Trophoblast cell (in vitro differentiated cells and primary cell): Measurements from ENCODE around the gene ATP7B.
A peak's percentile ranks its signal among the peaks of the same experiment; 100 is the strongest.

Experiments
- DNase-seq, 2 donors: peaks; one replicate each; pipeline ENCODE4 v3.0.0-alpha.2; 2016
- H2AFZ ChIP-seq: 2 replicates; pipeline ENCODE4 v1.6.1; 2013; ENCODE audit warnings: low read length, moderate library complexity, mild to moderate bottlenecking; ENCODE audit not compliant: insufficient read depth, poor library complexity
- H2AK5ac ChIP-seq: 2 replicates; pipeline ENCODE4 v1.6.1; 2013; ENCODE audit warnings: mild to moderate bottlenecking, low read length
- H2BK120ac ChIP-seq: 2 replicates; pipeline ENCODE4 v1.6.1; 2013; ENCODE audit warnings: low read length, mild to moderate bottlenecking, moderate library complexity; ENCODE audit not compliant: insufficient read depth, poor library complexity
- H2BK12ac ChIP-seq: 2 replicates; pipeline ENCODE4 v1.6.1; 2013; ENCODE audit warnings: mild to moderate bottlenecking, low read length, moderate library complexity
- H2BK5ac ChIP-seq: 2 replicates; pipeline ENCODE4 v1.6.1; 2013; ENCODE audit warnings: low read length, low read depth, moderate library complexity, mild to moderate bottlenecking; ENCODE audit not compliant: poor library complexity
- H3K14ac ChIP-seq: 2 replicates; pipeline ENCODE4 v1.6.1; 2013; ENCODE audit warnings: mild to moderate bottlenecking, low read length
- H3K18ac ChIP-seq: 2 replicates; pipeline ENCODE4 v1.6.1; 2013; ENCODE audit warnings: mild to moderate bottlenecking, low read length
- H3K23ac ChIP-seq: 2 replicates; pipeline ENCODE4 v1.6.1; 2013; ENCODE audit warnings: low read length
- H3K27ac ChIP-seq: 2 replicates; pipeline ENCODE4 v1.5.1; 2013; ENCODE audit warnings: low read depth, mild to moderate bottlenecking, inconsistent platforms, low read length, moderate library complexity
- H3K27me3 ChIP-seq: 2 replicates; pipeline ENCODE4 v1.6.1; 2013; ENCODE audit warnings: inconsistent platforms, mild to moderate bottlenecking, low read length, moderate library complexity; ENCODE audit not compliant: insufficient read depth
- H3K36me3 ChIP-seq, 2 experiments: 1 replicate in 1 of 2; 2 replicates in 1 of 2; pipeline ENCODE4 v1.6.1; 2013; ENCODE audit warnings: low read length in 2 of 2, mild to moderate bottlenecking in 2 of 2, moderate library complexity in 1 of 2; ENCODE audit not compliant: insufficient read depth in 2 of 2, control insufficient read depth in 1 of 2
- H3K4ac ChIP-seq: 2 replicates; pipeline ENCODE4 v1.6.1; 2013; ENCODE audit warnings: low read depth, mild to moderate bottlenecking, low read length, moderate library complexity
- H3K4me1 ChIP-seq, 2 experiments: 1 replicate in 1 of 2; 2 replicates in 1 of 2; pipeline ENCODE4 v1.6.1; 2013; ENCODE audit warnings: low read length in 2 of 2, mild to moderate bottlenecking in 2 of 2, moderate library complexity in 1 of 2; ENCODE audit not compliant: insufficient read depth in 2 of 2, control insufficient read depth in 1 of 2
- H3K4me2 ChIP-seq: 2 replicates; pipeline ENCODE4 v1.6.1; 2013; ENCODE audit warnings: inconsistent platforms, mild to moderate bottlenecking, low read length, moderate library complexity
- H3K4me3 ChIP-seq: 2 replicates; pipeline ENCODE4 v1.5.1; 2013; ENCODE audit warnings: mild to moderate bottlenecking, low read depth, low read length, inconsistent platforms
- H3K79me1 ChIP-seq: one replicate; pipeline ENCODE4 v1.6.1; 2013; ENCODE audit warnings: low read length
- H3K79me2 ChIP-seq: 2 replicates; pipeline ENCODE4 v1.6.1; 2013; ENCODE audit warnings: low read length, mild to moderate bottlenecking; ENCODE audit not compliant: control insufficient read depth, insufficient read depth, poor library complexity
- H3K9ac ChIP-seq: 2 replicates; pipeline ENCODE4 v1.6.1; 2013; ENCODE audit warnings: mild to moderate bottlenecking, low read length
- H3K9me3 ChIP-seq: 2 replicates; pipeline ENCODE4 v1.6.1; 2013; ENCODE audit warnings: low read depth, mild to moderate bottlenecking, control low read depth, inconsistent platforms, low read length; ENCODE audit not compliant: insufficient read depth
- H4K12ac ChIP-seq: 2 replicates; pipeline ENCODE4 v1.6.1; 2013; ENCODE audit warnings: low read depth, mild to moderate bottlenecking, low read length, moderate library complexity
- H4K8ac ChIP-seq: 2 replicates; pipeline ENCODE4 v1.6.1; 2013; ENCODE audit warnings: low read depth, mild to moderate bottlenecking, low read length, moderate library complexity
- H4K91ac ChIP-seq: one replicate; pipeline ENCODE4 v1.6.1; 2013; ENCODE audit warnings: low read depth, mild to moderate bottlenecking, low read length, moderate library complexity
- WGBS: extraction: QIAGEN DNeasy Blood & Tissue Kit; methylation state at CpG from one replicate; pipeline ENCODE4 v1.1.7; 2013; ENCODE audit warnings: missing lambda C conversion rate; ENCODE audit not compliant: insufficient read length, insufficient coverage; ENCODE audit errors: extremely low coverage; 5-methylcytosine and 5-hydroxymethylcytosine counted together

The ATP7B gene

DNA sequence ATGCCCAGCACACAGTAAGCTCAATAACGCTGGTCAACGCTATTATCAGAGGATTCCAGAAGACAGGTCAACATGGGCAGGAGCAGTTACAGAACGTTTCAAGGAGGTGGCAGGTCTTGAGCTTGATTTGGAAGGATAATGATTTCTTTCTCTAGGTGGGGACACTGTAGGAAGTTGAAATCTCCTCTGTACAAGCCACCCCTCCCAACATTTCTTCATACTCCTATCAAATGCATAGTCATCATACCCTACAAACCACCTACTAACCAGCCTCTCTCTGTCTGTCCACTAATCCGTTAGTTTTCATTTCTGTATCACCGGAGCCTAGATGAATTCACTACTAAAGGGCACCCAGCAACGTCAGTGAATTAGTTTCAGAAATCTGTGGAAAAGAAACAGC is 1.3 kb downstream of the ATP7B start:
- no CpG with 5 or more reads among the region's 6 CpGs for WGBS

DNA sequence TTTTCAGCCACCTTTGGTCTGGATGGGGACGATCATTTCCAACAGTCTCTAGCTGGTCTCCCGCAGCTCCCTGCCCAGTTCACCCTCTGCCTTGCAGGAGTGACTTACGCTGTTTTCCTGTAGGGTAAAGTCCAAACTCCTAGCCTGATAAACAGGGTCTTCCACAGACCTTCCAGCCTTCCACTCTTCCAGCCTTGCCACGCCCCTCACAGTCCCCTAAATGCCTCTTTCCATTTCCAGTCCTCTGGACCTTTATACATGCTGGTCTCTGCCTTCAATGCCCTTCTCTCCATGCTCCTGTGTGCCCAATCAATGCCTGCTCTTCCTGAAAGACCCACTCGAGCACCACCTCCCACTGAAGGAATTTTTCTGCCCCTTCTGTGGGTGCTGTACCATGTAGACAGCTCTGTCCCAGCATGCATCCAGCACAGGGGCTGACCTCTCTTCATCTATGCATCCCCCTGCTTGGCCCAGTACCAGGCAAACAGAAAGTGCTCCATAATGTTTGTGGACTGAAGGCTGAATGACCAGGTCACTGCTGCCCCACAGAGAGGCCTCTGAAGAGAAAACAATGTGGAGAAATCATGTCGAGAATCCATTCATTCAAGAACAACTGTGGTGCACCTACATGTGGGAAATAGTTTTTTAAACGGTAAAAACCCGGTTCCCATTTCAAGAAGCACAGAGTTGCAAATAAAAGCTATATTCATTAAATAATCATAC is 4.6 kb downstream of the ATP7B start:
- Histone ChIP-seq H3K27ac (no peak overlapping the region), H3K4me2 (no peak overlapping the region), H3K9me3 (peaks cover 5% of the 10 kb centered on the region), H3K4me3 (no peak overlapping the region), H3K18ac (no peak overlapping the region), H4K8ac (no peak overlapping the region), H3K79me2 (peaks cover 4% of the 10 kb centered on the region), H3K4me1 (peaks cover 0 to 5% of the 10 kb centered on the region in 2 experiments), H4K91ac (no peak overlapping the region), H3K4ac (no peak overlapping the region), H2BK120ac (no peak overlapping the region), H4K12ac (no peak overlapping the region), H2AFZ (no peak overlapping the region), H3K27me3 (no peaks in the 10 kb centered on the region), H3K14ac (no peak overlapping the region), H2BK12ac (no peak overlapping the region), H3K9ac (no peak overlapping the region), H2AK5ac (no peak overlapping the region), H3K79me1 (peaks cover 3% of the 10 kb centered on the region), H2BK5ac (no peak overlapping the region), H3K36me3 (no peaks in the 10 kb centered on the region), H3K23ac (no peak overlapping the region)
- WGBS = no CpG with 5 or more reads among the region's 8 CpGs
- no peak for DNase-seq

More for the DNA sequence above, 1.3 kb downstream of the ATP7B start:
- Histone ChIP-seq H3K27ac (no peak overlapping the region), H3K14ac (no peak overlapping the region), H3K4me3 (no peak overlapping the region), H2AFZ (no peak overlapping the region), H2BK12ac (no peak overlapping the region), H3K79me2 (peaks cover 9% of the 10 kb centered on the region), H3K9ac (no peak overlapping the region), H3K36me3 (no peaks in the 10 kb centered on the region), H3K23ac (no peak overlapping the region), H3K4me1 (peaks cover 0 to 3% of the 10 kb centered on the region in 2 experiments), H4K12ac (no peak overlapping the region), H2AK5ac (no peak overlapping the region), H3K18ac (no peak overlapping the region), H3K4ac (no peak overlapping the region), H4K8ac (no peak overlapping the region), H2BK5ac (no peak overlapping the region), H3K9me3 (peaks cover 5% of the 10 kb centered on the region), H2BK120ac (no peak overlapping the region), H3K27me3 (no peaks in the 10 kb centered on the region), H3K4me2 (no peak overlapping the region), H3K79me1 (peaks cover 8% of the 10 kb centered on the region), H4K91ac (no peak overlapping the region)
- DNase-seq = no peak

- Histone ChIP-seq H2AK5ac (no peak overlapping the region), H4K12ac (no peak overlapping the region), H3K4me2 (no peak overlapping the region), H3K79me2 (no peaks in the 10 kb centered on the region), H3K4me3 (no peak overlapping the region), H2BK120ac (no peak overlapping the region), H3K14ac (no peak overlapping the region), H2AFZ (no peak overlapping the region), H4K91ac (no peak overlapping the region), H3K27ac (no peak overlapping the region), H3K9me3 (peaks cover 2% of the 10 kb centered on the region), H4K8ac (no peak overlapping the region), H3K4me1 (peaks cover 0 to 4% of the 10 kb centered on the region in 2 experiments), H3K9ac (no peak overlapping the region), H3K27me3 (no peaks in the 10 kb centered on the region), H3K36me3 (no peaks in the 10 kb centered on the region), H2BK12ac (no peak overlapping the region), H3K79me1 (no peaks in the 10 kb centered on the region), H3K18ac (no peak overlapping the region), H3K4ac (no peak overlapping the region), H2BK5ac (no peak overlapping the region), H3K23ac (no peak overlapping the region)
- DNase-seq = peak; percentile 58 to 60
- WGBS = no CpG with 5 or more reads among the region's 13 CpGs
Measured at GRCh38 chr13:52005841-52006522, 5.3 kb downstream of the ATP7B start.

DNA sequence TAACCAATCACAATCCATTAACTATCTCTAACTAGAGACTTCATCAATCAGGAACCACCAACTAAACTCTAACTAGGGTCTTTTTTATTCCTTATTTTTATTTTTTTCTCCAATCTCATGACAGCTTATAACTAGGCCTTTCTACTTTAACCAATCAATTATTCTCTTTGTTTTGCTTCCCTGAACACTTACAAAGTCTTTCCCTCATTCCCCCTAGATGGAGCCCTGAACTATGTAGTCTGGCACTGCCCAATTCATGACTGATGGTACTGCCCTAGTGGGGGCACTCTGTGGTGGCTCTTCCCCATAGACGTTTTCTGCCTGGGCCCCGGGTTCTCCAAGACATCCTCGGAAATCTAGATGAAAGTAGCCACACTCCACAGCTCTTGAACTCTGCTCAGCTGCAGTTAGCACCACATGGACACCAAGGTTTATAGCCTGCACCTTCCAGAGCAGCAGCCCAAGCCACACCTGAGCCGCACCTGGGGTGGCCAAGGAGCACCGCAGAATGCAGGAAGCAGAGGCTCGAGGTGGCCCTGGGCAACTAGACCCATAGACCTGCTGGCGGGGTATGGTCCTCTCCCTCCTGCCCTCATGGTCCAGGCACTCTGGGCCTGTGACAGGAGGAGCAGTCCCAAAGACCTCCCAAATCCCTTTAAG is 6.6 kb downstream of the ATP7B start:
- Histone ChIP-seq H3K23ac (no peak overlapping the region), H4K8ac (no peak overlapping the region), H3K4me2 (no peak overlapping the region), H3K9me3 (peaks cover 2% of the 10 kb centered on the region), H2BK5ac (no peak overlapping the region), H2BK12ac (no peak overlapping the region), H3K18ac (no peak overlapping the region), H3K14ac (no peak overlapping the region), H2AK5ac (no peak overlapping the region), H3K36me3 (no peaks in the 10 kb centered on the region), H3K27me3 (no peaks in the 10 kb centered on the region), H4K91ac (no peak overlapping the region), H3K79me1 (peaks cover 1% of the 10 kb centered on the region), H2BK120ac (no peak overlapping the region), H3K4ac (no peak overlapping the region), H3K27ac (no peak overlapping the region), H3K4me3 (no peak overlapping the region), H3K4me1 (peaks cover 2 to 3% of the 10 kb centered on the region in 2 experiments), H3K9ac (no peak overlapping the region), H4K12ac (no peak overlapping the region), H2AFZ (no peak overlapping the region), H3K79me2 (no peaks in the 10 kb centered on the region)
- DNase-seq = no peak
- WGBS = no CpG with 5 or more reads among the region's 7 CpGs
